Activated naive CD4-positive, alpha-beta T cell treated with anti-CD3 and anti-CD28 coated beads for 36 hours (primary cell): ENCODE measurements around the gene DIDO1. TPM values are rescaled to one million over a fixed set of nuclear protein-coding genes. Genes with fewer than 3 reads are reported as not detected.
"Not testable (repeated sequence)": the region's sequence is repeated elsewhere in the genome, so short reads cannot be mapped to it uniquely, and the experiment has no call there.

ENCODE experiments used
- CTCF ChIA-PET: fragments of 350-600 bp; sonication (Branson Sonifier 250); formaldehyde crosslinking; loops from one replicate; lab custom pipeline; 2021; ENCODE audit warnings: antibody characterized with exemption; lab: Charles Lee
- DNase-seq: peaks from one replicate; pipeline ENCODE4 v3.0.0-alpha.2; 2020
- H3K27ac Mint-ChIP-seq: one replicate; pipeline ENCODE4 v1.8.0; 2021; ENCODE audit warnings: mild to moderate bottlenecking, mixed read lengths
- H3K27me3 Mint-ChIP-seq: one replicate; pipeline ENCODE4 v1.8.0; 2021; ENCODE audit warnings: low read depth, mixed read lengths
- H3K36me3 Mint-ChIP-seq: one replicate; pipeline ENCODE4 v1.8.0; 2021; ENCODE audit warnings: low read depth, mixed read lengths
- H3K4me1 Mint-ChIP-seq: one replicate; pipeline ENCODE4 v1.8.0; 2021; ENCODE audit warnings: low read depth, mixed read lengths
- H3K4me3 Mint-ChIP-seq: one replicate; pipeline ENCODE4 v1.8.0; 2021; ENCODE audit warnings: mild to moderate bottlenecking, moderate library complexity, mixed read lengths
- H3K9me3 Mint-ChIP-seq: one replicate; pipeline ENCODE4 v1.8.0; 2021; ENCODE audit warnings: mixed read lengths
- intact Hi-C: fragments of 100-400 bp; cut with micrococcal nuclease; formaldehyde crosslinking; loops from one replicate; pipeline ENCODE4 v1.15.1; 2023
- total RNA-seq, 2 experiments: library from RNA; stranded (reverse); gene quantifications; one replicate each; pipeline ENCODE4 v1.2.3, GENCODE V29; 2021

The DIDO1 gene
- total RNA-seq, 2 experiments from 2014 or later, result 49.5 to 50.3 TPM

GRCh38 chr20:62931464-62931863 lies 5.2 kb upstream of the DIDO1 start:
- DNase-seq, result no peak
- intact Hi-C loops, result no loop called here
- Mint-ChIP-seq H3K9me3 (no peaks in the 10 kb centered on the region), H3K4me3 (no peak overlapping the region), H3K27ac (no peak overlapping the region), H3K4me1 (peaks cover 47% of the 10 kb centered on the region), H3K36me3 (peaks cover 2% of the 10 kb centered on the region), H3K27me3 (no peaks in the 10 kb centered on the region)
- CTCF ChIA-PET, result no interaction called here

- Mint-ChIP-seq H3K4me1 (peaks cover 55% of the 10 kb centered on the region), H3K36me3 (peaks cover 6% of the 10 kb centered on the region), H3K9me3 (no peaks in the 10 kb centered on the region), H3K27me3 (no peaks in the 10 kb centered on the region), H3K4me3 (peak overlapping the region; percentile 86), H3K27ac (peak overlapping the region; percentile 86)
- CTCF ChIA-PET, result interaction anchor here (1.5 to 2.9 kb wide), 2 partner anchors 11 to 30 kb away, joined by 4 to 15 read pairs; no protein-coding TSS in a partner anchor
- DNase-seq, result peak; percentile 59
- intact Hi-C loops, result no loop called here
Measured at GRCh38 chr20:62929051-62929538, 2.8 kb upstream of the DIDO1 start.

GRCh38 chr20:62928246-62928939 lies 2.1 kb upstream of the DIDO1 start:
- peak overlapping the region; percentile 86 for H3K27ac Mint-ChIP-seq

GRCh38 chr20:62927128-62927705 lies 912 bp upstream of the DIDO1 start:
- H3K27me3 Mint-ChIP-seq, result no peaks in the 10 kb centered on the region
- DNase-seq, result no peak
- intact Hi-C loops, result no loop called here
- peaks cover 5% of the 10 kb centered on the region for H3K36me3 Mint-ChIP-seq
- no peaks in the 10 kb centered on the region for H3K9me3 Mint-ChIP-seq
- CTCF ChIA-PET, result interaction anchor here (0.6 to 2.9 kb wide), 7 partner anchors 9 to 29 kb away, joined by 3 to 15 read pairs (median 4); partner anchors contain the start of gene GID8
- peak overlapping the region; percentile 85 for H3K4me3 Mint-ChIP-seq
- peak overlapping the region; percentile 86 for H3K27ac Mint-ChIP-seq
- peaks cover 73% of the 10 kb centered on the region for H3K4me1 Mint-ChIP-seq

More at GRCh38 chr20:62928246-62928939, 2.1 kb upstream of the DIDO1 start:
- peaks cover 61% of the 10 kb centered on the region for H3K4me1 Mint-ChIP-seq
- peaks cover 6% of the 10 kb centered on the region for H3K36me3 Mint-ChIP-seq
- H3K27me3 Mint-ChIP-seq, result no peaks in the 10 kb centered on the region
- CTCF ChIA-PET, result interaction anchor here (1.3 to 2.9 kb wide), 4 partner anchors 9 to 29 kb away, joined by 4 to 15 read pairs (median 6); partner anchors contain the start of gene GID8
- peak overlapping the region; percentile 86 for H3K4me3 Mint-ChIP-seq
- intact Hi-C loops, result no loop called here
- DNase-seq, result no peak
- H3K9me3 Mint-ChIP-seq, result no peaks in the 10 kb centered on the region

- H3K27me3 Mint-ChIP-seq, result no peaks in the 10 kb centered on the region
- H3K4me1 Mint-ChIP-seq, result peaks cover 69% of the 10 kb centered on the region
- H3K36me3 Mint-ChIP-seq, result peaks cover 6% of the 10 kb centered on the region
- H3K27ac Mint-ChIP-seq, result peak overlapping the region; percentile 91
- H3K4me3 Mint-ChIP-seq, result peak overlapping the region; percentile 86
- peak; percentile 58 for DNase-seq
- no peaks in the 10 kb centered on the region for H3K9me3 Mint-ChIP-seq
- intact Hi-C loops, result loop anchor here (1.0 kb wide), 3 partner anchors 12 to 64 kb away; partner anchors contain the start of gene TCFL5
- CTCF ChIA-PET, result interaction anchor here (0.7 to 1.4 kb wide), 3 partner anchors 9 to 14 kb away, joined by 3 to 4 read pairs (median 4); no protein-coding TSS in a partner anchor
Measured at GRCh38 chr20:62925420-62926228, 681 bp downstream of the DIDO1 start.

GRCh38 chr20:62925076-62925419 lies 1.3 kb downstream of the DIDO1 start:
- Mint-ChIP-seq H3K4me1 (peaks cover 69% of the 10 kb centered on the region), H3K9me3 (no peaks in the 10 kb centered on the region), H3K4me3 (peak overlapping the region; percentile 86), H3K27me3 (no peaks in the 10 kb centered on the region), H3K36me3 (peaks cover 6% of the 10 kb centered on the region), H3K27ac (peak overlapping the region; percentile 91)
- no peak for DNase-seq
- intact Hi-C loops, result loop anchor here (1.0 kb wide), 1 partner anchor 25 kb away; no protein-coding TSS in a partner anchor
- CTCF ChIA-PET, result interaction anchor here (0.7 to 1.4 kb wide), 2 partner anchors 9 to 13 kb away, joined by 4 read pairs; no protein-coding TSS in a partner anchor

GRCh38 chr20:62924442-62925075 lies 1.7 kb downstream of the DIDO1 start:
- peak overlapping the region; percentile 86 for H3K4me3 Mint-ChIP-seq
- no peaks in the 10 kb centered on the region for H3K27me3 Mint-ChIP-seq
- no peaks in the 10 kb centered on the region for H3K9me3 Mint-ChIP-seq
- H3K4me1 Mint-ChIP-seq, result peaks cover 70% of the 10 kb centered on the region
- peak overlapping the region; percentile 91 for H3K27ac Mint-ChIP-seq
- intact Hi-C loops, result loop anchor here (1.0 kb wide), 1 partner anchor 24 kb away; no protein-coding TSS in a partner anchor
- peak; percentile 47 for DNase-seq
- CTCF ChIA-PET, result interaction anchor here (1.4 to 2.0 kb wide), 3 partner anchors 8 to 25 kb away, joined by 4 to 7 read pairs (median 5); no protein-coding TSS in a partner anchor
- H3K36me3 Mint-ChIP-seq, result peaks cover 6% of the 10 kb centered on the region

GRCh38 chr20:62923669-62924441 lies 2.5 kb downstream of the DIDO1 start:
- peaks cover 6% of the 10 kb centered on the region for H3K36me3 Mint-ChIP-seq
- CTCF ChIA-PET, result interaction anchor here (1.4 to 2.0 kb wide), 3 partner anchors 8 to 24 kb away, joined by 4 to 7 read pairs (median 5); no protein-coding TSS in a partner anchor
- H3K9me3 Mint-ChIP-seq, result no peaks in the 10 kb centered on the region
- DNase-seq, result no peak
- H3K27ac Mint-ChIP-seq, result peak overlapping the region; percentile 91
- intact Hi-C loops, result no loop called here
- peak overlapping the region; percentile 86 for H3K4me3 Mint-ChIP-seq
- H3K27me3 Mint-ChIP-seq, result no peaks in the 10 kb centered on the region
- H3K4me1 Mint-ChIP-seq, result peaks cover 74% of the 10 kb centered on the region

GRCh38 chr20:62923059-62923668 lies 3.1 kb downstream of the DIDO1 start:
- DNase-seq, intact Hi-C loops, H3K27me3 Mint-ChIP-seq: not testable (repeated sequence)

GRCh38 chr20:62922451-62922921 lies 3.8 kb downstream of the DIDO1 start:
- peak overlapping the region; percentile 81 for H3K27ac Mint-ChIP-seq
- H3K9me3 Mint-ChIP-seq, result no peaks in the 10 kb centered on the region
- H3K4me3 Mint-ChIP-seq, result peak overlapping the region; percentile 47
- H3K36me3 Mint-ChIP-seq, result peaks cover 9% of the 10 kb centered on the region
- CTCF ChIA-PET, result interaction anchor here (2.0 kb wide), 1 partner anchor 15 kb away, joined by 7 read pairs; no protein-coding TSS in a partner anchor
- DNase-seq, result peak; percentile 73
- no peaks in the 10 kb centered on the region for H3K27me3 Mint-ChIP-seq
- peaks cover 76% of the 10 kb centered on the region for H3K4me1 Mint-ChIP-seq
- intact Hi-C loops, result no loop called here

More at GRCh38 chr20:62923059-62923668, 3.1 kb downstream of the DIDO1 start:
- CTCF ChIA-PET, result interaction anchor here (1.7 to 2.0 kb wide), 2 partner anchors 15 to 23 kb away, joined by 5 to 7 read pairs; no protein-coding TSS in a partner anchor
- H3K9me3 Mint-ChIP-seq, H3K4me3 Mint-ChIP-seq, H3K36me3 Mint-ChIP-seq: not testable (repeated sequence)
- H3K4me1 Mint-ChIP-seq, result peaks cover 75% of the 10 kb centered on the region
- H3K27ac Mint-ChIP-seq, result peak overlapping the region; percentile 81
